ENCODE results near the gene MAP3K14. TPM values are rescaled to one million over a fixed set of nuclear protein-coding genes. Genes with fewer than 3 reads are reported as not detected.
A peak's percentile ranks its signal among the peaks of the same experiment; 100 is the strongest.

Gene MAP3K14
- total and polyA plus RNA-seq, 10 of the 15 experiments (the other 5 are each of a cell fraction or from before 2014, with no cell fraction given), result 2.1 to 33.3 (median 19.7) TPM

DNA sequence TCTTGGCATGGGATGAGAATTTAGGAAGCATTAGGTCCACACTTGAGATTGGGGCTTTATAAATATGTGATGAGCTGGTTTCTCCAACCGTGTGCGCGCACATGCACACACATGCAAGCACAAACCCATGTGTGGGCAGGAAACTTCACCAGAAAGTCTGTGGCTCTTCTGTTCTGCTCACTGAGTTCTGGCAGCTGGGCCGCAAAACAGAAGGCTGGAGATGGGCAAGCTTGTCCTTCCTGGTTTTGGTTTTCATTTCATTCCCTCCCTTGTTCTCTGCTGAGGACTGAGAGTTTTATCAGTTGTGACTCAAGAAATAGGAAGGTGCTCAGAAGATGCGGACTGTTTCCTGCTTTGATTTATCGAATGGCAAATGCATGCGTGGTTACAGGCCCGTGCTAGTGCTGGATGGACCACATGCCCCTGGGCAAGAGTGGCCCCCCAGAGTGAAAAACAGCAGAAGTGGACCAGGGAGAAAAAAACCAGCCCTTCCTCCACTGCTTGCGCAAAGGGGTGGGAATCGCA lies 14.1 kb downstream of the MAP3K14 start (continued):
- TF ChIP-seq, protein P1, sequence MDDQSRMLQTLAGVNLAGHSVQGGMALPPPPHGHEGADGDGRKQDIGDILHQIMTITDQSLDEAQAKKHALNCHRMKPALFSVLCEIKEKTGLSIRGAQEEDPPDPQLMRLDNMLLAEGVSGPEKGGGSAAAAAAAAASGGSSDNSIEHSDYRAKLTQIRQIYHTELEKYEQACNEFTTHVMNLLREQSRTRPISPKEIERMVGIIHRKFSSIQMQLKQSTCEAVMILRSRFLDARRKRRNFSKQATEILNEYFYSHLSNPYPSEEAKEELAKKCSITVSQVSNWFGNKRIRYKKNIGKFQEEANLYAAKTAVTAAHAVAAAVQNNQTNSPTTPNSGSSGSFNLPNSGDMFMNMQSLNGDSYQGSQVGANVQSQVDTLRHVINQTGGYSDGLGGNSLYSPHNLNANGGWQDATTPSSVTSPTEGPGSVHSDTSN (IDR thresholded peaks at IDR 0.05; ENCODE audit: insufficient replicate concordance, low read depth, low read length), result peak; percentile 47
- TF ChIP-seq NFYA (IDR thresholded peaks at IDR 0.05; ENCODE audit: borderline replicate concordance, low read depth, low read length), result no peak
- TF ChIP-seq POLR2A (IDR thresholded peaks at IDR 0.05; ENCODE audit: low read depth, low read length), result peak; percentile 48; the same call in 1 of the 2 replicates
- TF ChIP-seq NFIC (IDR thresholded peaks at IDR 0.05; ENCODE audit: low read depth, low read length), result peak; percentile 60; the same call in 1 of the 2 replicates
- no peak for TF ChIP-seq ASH2L (IDR thresholded peaks at IDR 0.05; ENCODE audit: borderline replicate concordance, low read depth)
- TF ChIP-seq, protein P2, sequence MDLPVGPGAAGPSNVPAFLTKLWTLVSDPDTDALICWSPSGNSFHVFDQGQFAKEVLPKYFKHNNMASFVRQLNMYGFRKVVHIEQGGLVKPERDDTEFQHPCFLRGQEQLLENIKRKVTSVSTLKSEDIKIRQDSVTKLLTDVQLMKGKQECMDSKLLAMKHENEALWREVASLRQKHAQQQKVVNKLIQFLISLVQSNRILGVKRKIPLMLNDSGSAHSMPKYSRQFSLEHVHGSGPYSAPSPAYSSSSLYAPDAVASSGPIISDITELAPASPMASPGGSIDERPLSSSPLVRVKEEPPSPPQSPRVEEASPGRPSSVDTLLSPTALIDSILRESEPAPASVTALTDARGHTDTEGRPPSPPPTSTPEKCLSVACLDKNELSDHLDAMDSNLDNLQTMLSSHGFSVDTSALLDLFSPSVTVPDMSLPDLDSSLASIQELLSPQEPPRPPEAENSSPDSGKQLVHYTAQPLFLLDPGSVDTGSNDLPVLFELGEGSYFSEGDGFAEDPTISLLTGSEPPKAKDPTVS (IDR thresholded peaks at IDR 0.05; ENCODE audit: low read depth, low read length), result no peak
- TF ChIP-seq SMAD1 (IDR thresholded peaks at IDR 0.05; ENCODE audit: low read depth, partially characterized antibody), result no peak
- peak; percentile 65 for TF ChIP-seq MEF2B (IDR thresholded peaks at IDR 0.05; ENCODE audit: partially characterized antibody, poor library complexity, severe bottlenecking)
- no peak for TF ChIP-seq NFYB (IDR thresholded peaks at IDR 0.05; ENCODE audit: insufficient read depth, low read depth, low read length)
- TF ChIP-seq ZNF207 (IDR thresholded peaks at IDR 0.05; ENCODE audit: borderline replicate concordance), result no peak
- peak in 1 of 2 experiments; percentile 76; a peak in 2 of 4 replicates for TF ChIP-seq ETV6 (conservative IDR thresholded peaks at IDR 0.05 in 1 of 2, IDR thresholded peaks at IDR 0.05 in 1 of 2; ENCODE audit: borderline replicate concordance in 1 of 2, low read depth in 1 of 2)
- TF ChIP-seq, protein P3, sequence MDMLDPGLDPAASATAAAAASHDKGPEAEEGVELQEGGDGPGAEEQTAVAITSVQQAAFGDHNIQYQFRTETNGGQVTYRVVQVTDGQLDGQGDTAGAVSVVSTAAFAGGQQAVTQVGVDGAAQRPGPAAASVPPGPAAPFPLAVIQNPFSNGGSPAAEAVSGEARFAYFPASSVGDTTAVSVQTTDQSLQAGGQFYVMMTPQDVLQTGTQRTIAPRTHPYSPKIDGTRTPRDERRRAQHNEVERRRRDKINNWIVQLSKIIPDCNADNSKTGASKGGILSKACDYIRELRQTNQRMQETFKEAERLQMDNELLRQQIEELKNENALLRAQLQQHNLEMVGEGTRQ (IDR thresholded peaks at IDR 0.05; ENCODE audit: borderline replicate concordance, low read depth, low read length), result no peak
- TF ChIP-seq GATAD2B (conservative IDR thresholded peaks at IDR 0.05; ENCODE audit: low read depth), result peak; percentile 83
- peak; percentile 67; the same call in 1 of the 2 replicates for TF ChIP-seq CREM (IDR thresholded peaks at IDR 0.05; ENCODE audit: low read depth)
- peak; percentile 73; the same call in 1 of the 2 replicates for TF ChIP-seq MEF2A (IDR thresholded peaks at IDR 0.05; ENCODE audit: insufficient read depth, low read depth, low read length)
- no peak for TF ChIP-seq YBX1 (IDR thresholded peaks at IDR 0.05)
- TF ChIP-seq KAT2A (conservative IDR thresholded peaks at IDR 0.05; ENCODE audit: control insufficient read depth, low read depth, low read length), result no peak
- TF ChIP-seq NRF1 (conservative IDR thresholded peaks at IDR 0.05; ENCODE audit: low read depth, low read length), result no peak
- TF ChIP-seq NFXL1 (IDR thresholded peaks at IDR 0.05; ENCODE audit: borderline replicate concordance), result no peak
- no peak for TF ChIP-seq SUZ12 (IDR thresholded peaks at IDR 0.05; ENCODE audit: unreplicated experiment)
- peak; percentile 13; the same call in 1 of the 2 replicates for TF ChIP-seq JUNB (IDR thresholded peaks at IDR 0.05)
- peak; percentile 28; the same call in 1 of the 2 replicates for TF ChIP-seq GABPA (IDR thresholded peaks at IDR 0.05; ENCODE audit: low read depth)
- TF ChIP-seq CHD2 (IDR thresholded peaks at IDR 0.05; ENCODE audit: borderline replicate concordance, low read depth, low read length), result no peak
- no peak for TF ChIP-seq SIN3A (IDR thresholded peaks at IDR 0.05; ENCODE audit: low read depth, low read length)
- TF ChIP-seq BCL11A (IDR thresholded peaks at IDR 0.05; ENCODE audit: low read depth, low read length), result peak; percentile 64; the same call in 1 of the 2 replicates
- TF ChIP-seq SMAD5 (IDR thresholded peaks at IDR 0.05; ENCODE audit: low read depth), result no peak
- TF ChIP-seq PAX5 (IDR thresholded peaks at IDR 0.05; ENCODE audit: borderline replicate concordance, low read depth, low read length), result peak; percentile 99
- TF ChIP-seq ZNF24 (IDR thresholded peaks at IDR 0.05), result no peak
- no peak for TF ChIP-seq RELA (IDR thresholded peaks at IDR 0.05; ENCODE audit: borderline replicate concordance, partially characterized antibody)
- TF ChIP-seq MYB (IDR thresholded peaks at IDR 0.05; ENCODE audit: borderline replicate concordance, low read depth, low read length), result no peak

All from GM12878 (cell line).